IPS-18c (cell line): ENCODE results near the gene ZNF148.
"Not testable (repeated sequence)": the region's sequence is repeated elsewhere in the genome, so short reads cannot be mapped to it uniquely, and the experiment has no call there.

Experiments
- H3K4me3 ChIP-seq: 2 replicates; pipeline ENCODE4 v1.7.0; 2013; ENCODE audit warnings: low read depth, mild to moderate bottlenecking, low read length, moderate library complexity; ENCODE audit not compliant: insufficient read depth
- H3K9me3 ChIP-seq: one replicate; pipeline ENCODE4 v1.6.1; 2013; ENCODE audit warnings: mild to moderate bottlenecking, low read length, moderate library complexity; ENCODE audit not compliant: control insufficient read depth, insufficient read depth

The ZNF148 gene

GRCh38 chr3:125374996-125375941 is at the start of gene ZNF148:
Gene ZNF148 (minus strand): TSS chr3:125375325. CDS start chr3:125313640, 61,685 bp downstream.
- Histone ChIP-seq H3K4me3 (peak within 1 kb of the TSS; percentile 100), H3K9me3 (no peaks in the 10 kb centered on the region)

GRCh38 chr3:125418306-125418705 is 43.2 kb upstream of the ZNF148 start:
- Histone ChIP-seq H3K9me3 (no peaks in the 10 kb centered on the region), H3K4me3 (no peak overlapping the region)

GRCh38 chr3:125416235-125416634 is 41.1 kb upstream of the ZNF148 start:
- Histone ChIP-seq H3K9me3 (no peaks in the 10 kb centered on the region), H3K4me3 (no peak overlapping the region)

GRCh38 chr3:125414669-125415068 is 39.5 kb upstream of the ZNF148 start:
- no peaks in the 10 kb centered on the region for H3K9me3 ChIP-seq
- H3K4me3 ChIP-seq: no peak overlapping the region

GRCh38 chr3:125410922-125411321 is 35.8 kb upstream of the ZNF148 start:
- Histone ChIP-seq H3K9me3 (peaks cover 2% of the 10 kb centered on the region), H3K4me3 (no peak overlapping the region)

- H3K4me3 ChIP-seq: no peak overlapping the region
- H3K9me3 ChIP-seq: peaks cover 2% of the 10 kb centered on the region
These were observed 30.9 kb upstream of the ZNF148 start for GRCh38 chr3:125406070-125406469.

- not testable (repeated sequence) for H3K4me3 ChIP-seq, H3K9me3 ChIP-seq
These were observed 30.4 kb upstream of the ZNF148 start for GRCh38 chr3:125405515-125405914.

- no peak overlapping the region for H3K4me3 ChIP-seq
- peaks cover 2% of the 10 kb centered on the region for H3K9me3 ChIP-seq
These were observed 28.7 kb upstream of the ZNF148 start for GRCh38 chr3:125403789-125404188.

GRCh38 chr3:125402639-125403038 is 27.5 kb upstream of the ZNF148 start:
- Histone ChIP-seq H3K9me3 (peaks cover 2% of the 10 kb centered on the region), H3K4me3 (no peak overlapping the region)

- H3K4me3 ChIP-seq: no peak overlapping the region
- H3K9me3 ChIP-seq: peaks cover under 1% of the 10 kb centered on the region
These were observed 26.3 kb upstream of the ZNF148 start for GRCh38 chr3:125401402-125401801.

- Histone ChIP-seq H3K4me3 (no peak overlapping the region), H3K9me3 (no peaks in the 10 kb centered on the region)
These were observed 23.8 kb upstream of the ZNF148 start for GRCh38 chr3:125398952-125399351.

- H3K4me3 ChIP-seq: no peak overlapping the region
- no peaks in the 10 kb centered on the region for H3K9me3 ChIP-seq
These were observed 20.0 kb upstream of the ZNF148 start for GRCh38 chr3:125395091-125395490.

GRCh38 chr3:125394406-125394805 is 19.3 kb upstream of the ZNF148 start:
- Histone ChIP-seq H3K9me3 (no peaks in the 10 kb centered on the region), H3K4me3 (no peak overlapping the region)

GRCh38 chr3:125389282-125389681 is 14.2 kb upstream of the ZNF148 start:
- Histone ChIP-seq H3K9me3 (no peaks in the 10 kb centered on the region), H3K4me3 (no peak overlapping the region)

- H3K9me3 ChIP-seq, H3K4me3 ChIP-seq: not testable (repeated sequence)
These were observed 13.2 kb upstream of the ZNF148 start for GRCh38 chr3:125388369-125388768.

GRCh38 chr3:125386811-125387210 is 11.7 kb upstream of the ZNF148 start:
- Histone ChIP-seq H3K9me3 (no peaks in the 10 kb centered on the region), H3K4me3 (no peak overlapping the region)

- H3K9me3 ChIP-seq: no peaks in the 10 kb centered on the region
- H3K4me3 ChIP-seq: no peak overlapping the region
These were observed 8.6 kb upstream of the ZNF148 start for GRCh38 chr3:125383744-125384143.

GRCh38 chr3:125382298-125382697 is 7.2 kb upstream of the ZNF148 start:
- H3K4me3 ChIP-seq: no peak overlapping the region
- H3K9me3 ChIP-seq: no peaks in the 10 kb centered on the region

- Histone ChIP-seq H3K9me3 (no peaks in the 10 kb centered on the region), H3K4me3 (no peak overlapping the region)
These were observed 6.6 kb upstream of the ZNF148 start for GRCh38 chr3:125381743-125382142.
